ACC112 (cell line): ENCODE data around the gene SULT1C3.
A peak's percentile ranks its signal among the peaks of the same experiment; 100 is the strongest.

Experiments
- H2AFZ ChIP-seq: fragments of 200-600 bp; sonication (generic); one replicate; pipeline ENCODE4 v1.6.0; 2017; ENCODE audit warnings: antibody characterized with exemption, low read length; ENCODE audit not compliant: unreplicated experiment
- H3K27ac ChIP-seq: fragments of 200-600 bp; sonication (generic); 2 replicates; pipeline ENCODE4 v1.5.1; 2014; ENCODE audit warnings: low read depth, mild to moderate bottlenecking, antibody characterized with exemption, low read length, moderate library complexity
- H3K27me3 ChIP-seq: fragments of 200-600 bp; sonication (generic); 2 replicates; pipeline ENCODE4 v1.6.1; 2014; ENCODE audit warnings: mild to moderate bottlenecking, antibody characterized with exemption, low read length, moderate library complexity, mixed read lengths; ENCODE audit not compliant: insufficient read depth
- H3K36me3 ChIP-seq: fragments of 200-600 bp; sonication (generic); 2 replicates; pipeline ENCODE4 v1.6.1; 2016; ENCODE audit warnings: mild to moderate bottlenecking, antibody characterized with exemption, low read length, moderate library complexity, mixed read lengths; ENCODE audit not compliant: insufficient read depth
- H3K4me1 ChIP-seq: fragments of 200-600 bp; sonication (generic); one replicate; pipeline ENCODE4 v1.6.1; 2016; ENCODE audit warnings: low read length, mixed read lengths; ENCODE audit not compliant: insufficient read depth, unreplicated experiment, control insufficient read depth
- H3K4me3 ChIP-seq: fragments of 200-600 bp; sonication (generic); 2 replicates; pipeline ENCODE4 v1.5.1; 2014; ENCODE audit warnings: mild to moderate bottlenecking, low read depth, low read length
- H3K79me2 ChIP-seq: fragments of 200-600 bp; sonication (generic); one replicate; pipeline ENCODE4 v1.6.0; 2016; ENCODE audit warnings: low read length; ENCODE audit not compliant: control insufficient read depth, unreplicated experiment, insufficient read depth

The SULT1C3 gene

DNA sequence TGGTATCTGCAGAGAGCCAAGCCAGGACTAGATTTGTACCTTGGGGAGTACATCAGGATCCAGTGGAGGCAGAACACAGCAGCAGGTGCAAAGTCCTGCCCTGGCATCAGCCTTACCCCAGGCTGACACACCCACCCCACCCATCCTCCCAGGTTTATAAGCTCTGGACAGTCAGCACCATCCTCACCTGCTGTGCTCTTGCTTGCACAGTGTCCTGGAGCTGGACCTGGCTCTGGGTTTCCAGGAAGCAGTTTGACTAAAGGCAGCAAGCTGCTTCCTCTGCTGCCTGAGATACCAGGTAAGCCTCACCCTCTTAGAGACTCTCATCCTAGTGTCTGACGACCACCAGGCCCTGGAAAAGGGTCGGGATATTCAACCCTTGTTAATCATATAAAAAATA lies at the start of gene SULT1C3:
SULT1C3 (plus strand) TSS at position 183 of the 400 bp plus-strand sequence. CDS start 7,227 bp downstream, outside the sequence.
- Histone ChIP-seq H3K4me3 (no peak within 1 kb of the TSS), H3K4me1 (peaks cover 10% of the 10 kb centered on the region), H3K36me3 (no peaks in the 10 kb centered on the region), H3K27me3 (no peaks in the 10 kb centered on the region), H3K27ac (no peak within 1 kb of the TSS), H2AFZ (no peak within 1 kb of the TSS), H3K79me2 (no peaks in the 10 kb centered on the region)

DNA sequence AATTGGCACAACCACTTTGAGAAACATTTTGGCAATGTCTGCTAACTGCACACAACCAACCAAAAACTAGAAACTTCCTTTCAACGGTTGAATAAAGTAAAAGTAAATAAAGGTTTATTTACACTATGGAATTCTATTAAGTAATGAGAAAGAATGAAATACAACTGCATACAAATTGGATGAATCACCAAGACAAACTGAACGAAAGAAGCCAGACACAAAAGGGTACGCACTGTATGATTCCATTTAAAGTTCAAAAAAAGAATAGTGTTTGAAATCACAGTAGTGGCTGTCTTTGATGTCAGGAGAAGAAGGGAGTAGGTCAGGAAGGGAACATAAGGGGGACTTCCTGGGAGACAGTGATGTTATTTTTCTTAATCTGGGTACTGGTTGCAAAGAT lies 46.5 kb upstream of the SULT1C3 start:
- no peak overlapping the region for H2AFZ ChIP-seq
- peaks cover 12% of the 10 kb centered on the region; the same call in 1 of the 2 replicates for H3K27me3 ChIP-seq
- no peaks in the 10 kb centered on the region for H3K79me2 ChIP-seq
- H3K36me3 ChIP-seq = no peaks in the 10 kb centered on the region
- no peak overlapping the region for H3K4me3 ChIP-seq
- no peak overlapping the region for H3K27ac ChIP-seq
- no peaks in the 10 kb centered on the region for H3K4me1 ChIP-seq

DNA sequence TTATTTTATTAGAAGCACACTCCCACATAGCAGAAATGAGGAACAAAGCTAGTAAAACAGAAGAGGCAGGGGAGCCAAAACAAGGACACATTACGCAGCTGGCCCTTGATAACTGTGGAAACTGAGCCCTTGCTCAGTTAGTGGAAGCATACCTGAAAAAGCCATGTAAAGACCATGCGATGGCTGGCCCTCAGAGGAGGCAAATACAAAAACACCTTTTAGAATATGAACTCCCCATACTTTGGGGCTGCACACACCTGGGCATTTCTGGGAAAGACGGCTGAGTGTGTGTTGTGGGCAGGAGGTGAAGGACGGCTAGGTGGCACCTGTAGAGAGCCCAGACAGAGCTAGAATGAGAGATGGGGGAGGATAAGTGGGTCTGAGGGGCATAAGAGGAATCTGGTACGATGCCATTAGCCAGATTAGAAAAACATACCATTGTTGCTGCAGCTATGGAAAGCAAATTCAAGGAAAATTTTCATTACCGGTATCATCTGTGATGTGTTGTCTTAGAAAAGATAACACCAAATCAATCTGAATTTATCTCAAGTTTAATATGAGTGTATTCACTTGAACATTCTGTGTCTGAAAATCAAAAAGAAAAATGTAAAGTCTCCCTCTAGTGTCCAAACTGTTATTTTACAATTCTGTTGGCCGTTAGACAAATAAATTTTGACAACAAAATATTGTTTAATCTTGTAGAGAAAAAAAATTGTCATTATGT lies 45.2 kb upstream of the SULT1C3 start:
- H3K36me3 ChIP-seq = no peaks in the 10 kb centered on the region
- H2AFZ ChIP-seq = no peak overlapping the region
- H3K27ac ChIP-seq = no peak overlapping the region
- peaks cover 12% of the 10 kb centered on the region; the same call in 1 of the 2 replicates for H3K27me3 ChIP-seq
- no peaks in the 10 kb centered on the region for H3K79me2 ChIP-seq
- no peak overlapping the region for H3K4me3 ChIP-seq
- no peaks in the 10 kb centered on the region for H3K4me1 ChIP-seq

DNA sequence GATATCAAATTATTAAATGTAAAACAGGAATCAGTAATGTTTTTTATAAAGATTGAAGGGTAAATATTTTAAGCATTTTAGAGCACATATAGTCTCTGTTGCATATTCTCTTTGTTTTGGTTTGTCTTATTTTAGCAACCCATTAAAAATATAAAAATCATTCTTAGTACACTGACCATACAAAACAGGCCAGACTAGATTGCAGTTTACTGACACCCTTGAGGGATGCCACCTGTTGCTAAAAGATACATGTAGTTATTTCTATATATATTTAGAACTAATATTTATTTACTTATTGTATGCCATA lies 44.7 kb upstream of the SULT1C3 start:
- Histone ChIP-seq H3K4me3 (no peak overlapping the region), H2AFZ (no peak overlapping the region), H3K4me1 (no peaks in the 10 kb centered on the region), H3K27ac (no peak overlapping the region), H3K27me3 (peaks cover 12% of the 10 kb centered on the region; the same call in 1 of the 2 replicates), H3K36me3 (no peaks in the 10 kb centered on the region), H3K79me2 (no peaks in the 10 kb centered on the region)

DNA sequence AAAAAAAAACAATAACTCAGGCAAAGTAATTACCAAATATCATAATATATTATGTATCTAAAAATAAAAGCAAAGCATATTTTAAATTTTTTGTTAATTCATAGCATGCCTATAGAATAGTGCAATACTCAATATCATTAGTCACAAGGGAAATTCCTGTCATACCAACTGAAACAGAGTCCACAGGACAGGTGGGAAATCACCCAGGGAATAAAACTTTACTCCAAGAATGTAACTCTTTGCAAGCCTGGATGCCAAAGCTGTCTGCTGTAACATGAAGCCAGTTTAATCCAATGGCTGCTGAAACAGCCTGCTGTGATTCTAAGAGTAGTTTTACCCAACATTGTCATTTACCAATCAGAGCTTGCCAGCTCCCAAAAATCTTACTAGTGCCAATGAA lies 40.0 kb upstream of the SULT1C3 start:
- no peak overlapping the region for H2AFZ ChIP-seq
- H3K79me2 ChIP-seq = no peaks in the 10 kb centered on the region
- H3K27ac ChIP-seq = no peak overlapping the region
- H3K4me3 ChIP-seq = no peak overlapping the region
- no peaks in the 10 kb centered on the region for H3K4me1 ChIP-seq
- H3K36me3 ChIP-seq = no peaks in the 10 kb centered on the region
- 0 out of 2 replicates have a peak, but pooled peaks cover 3% of the 10 kb centered on the region for H3K27me3 ChIP-seq

DNA sequence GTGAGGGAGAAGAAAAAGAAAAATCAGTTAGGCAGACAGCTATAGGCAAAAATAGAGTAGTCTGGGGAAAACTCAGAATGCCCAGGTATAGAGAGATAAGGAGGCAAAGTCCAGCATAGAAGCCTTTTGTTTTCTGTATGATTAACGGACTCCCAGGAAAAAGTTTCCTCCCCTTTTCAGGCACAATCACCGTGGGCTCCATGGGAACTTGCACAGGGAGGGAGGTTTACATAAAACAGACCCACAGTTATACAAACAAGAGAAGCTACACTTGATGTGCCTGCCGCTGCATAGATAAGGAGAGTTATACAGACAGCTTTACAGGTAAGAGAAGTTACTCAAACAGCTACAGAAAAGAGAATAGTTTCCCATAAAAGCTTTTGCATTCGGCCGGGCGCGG lies 39.2 kb upstream of the SULT1C3 start:
- no peak overlapping the region for H3K4me3 ChIP-seq
- 0 out of 2 replicates have a peak, but pooled peaks cover 3% of the 10 kb centered on the region for H3K27me3 ChIP-seq
- H3K36me3 ChIP-seq = no peaks in the 10 kb centered on the region
- H3K27ac ChIP-seq = no peak overlapping the region
- no peaks in the 10 kb centered on the region for H3K79me2 ChIP-seq
- no peak overlapping the region for H2AFZ ChIP-seq
- H3K4me1 ChIP-seq = no peaks in the 10 kb centered on the region

DNA sequence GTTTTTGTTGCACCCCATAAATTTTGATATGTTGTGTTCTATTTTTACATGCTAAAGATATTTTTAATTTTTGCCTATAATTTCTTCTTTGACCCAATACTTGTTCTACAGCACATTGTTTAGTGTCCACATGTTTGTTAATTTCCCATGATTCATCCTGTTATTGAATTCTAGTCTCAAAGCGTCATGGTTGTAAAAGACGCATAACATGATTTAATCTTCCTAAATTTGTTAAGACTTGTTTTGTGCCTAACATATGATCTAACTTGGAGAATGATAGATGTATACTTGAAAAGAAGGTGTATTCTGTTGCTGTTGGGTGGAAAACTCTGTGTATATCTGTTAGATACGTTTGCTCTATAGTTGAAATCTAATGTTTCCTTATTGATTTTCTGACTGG lies 27.1 kb upstream of the SULT1C3 start:
- Histone ChIP-seq H3K27me3 (peaks cover 9% of the 10 kb centered on the region; the same call in 1 of the 2 replicates), H2AFZ (no peak overlapping the region), H3K36me3 (no peaks in the 10 kb centered on the region), H3K4me1 (peaks cover 12% of the 10 kb centered on the region), H3K27ac (no peak overlapping the region), H3K4me3 (no peak overlapping the region), H3K79me2 (no peaks in the 10 kb centered on the region)

DNA sequence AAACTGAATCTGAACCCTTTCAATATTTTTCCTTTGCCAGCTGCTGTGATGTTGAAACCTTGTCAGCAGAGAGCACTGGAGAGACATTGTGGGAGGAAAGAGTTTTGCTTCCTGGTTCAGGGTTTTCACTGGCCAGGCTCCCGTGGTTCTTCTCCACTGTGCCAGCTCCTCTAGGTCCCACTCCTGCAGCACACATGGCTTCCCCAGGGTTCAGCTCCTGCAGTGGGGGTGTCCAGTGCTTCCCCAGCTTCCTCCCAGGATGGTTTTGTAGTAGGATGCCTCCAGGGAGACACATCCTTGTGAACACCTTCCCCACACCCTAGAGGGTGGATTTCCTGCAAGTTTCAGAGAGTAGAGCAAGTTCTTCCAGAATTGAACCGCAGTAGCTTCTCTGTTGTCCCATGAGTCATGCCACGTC lies 24.0 kb upstream of the SULT1C3 start:
- no peaks in the 10 kb centered on the region for H3K79me2 ChIP-seq
- no peaks in the 10 kb centered on the region for H3K27me3 ChIP-seq
- H3K4me3 ChIP-seq = peak overlapping the region; percentile 18; the same call in 1 of the 2 replicates
- peak overlapping the region; percentile 64 for H2AFZ ChIP-seq
- H3K4me1 ChIP-seq = peaks cover 12% of the 10 kb centered on the region
- no peaks in the 10 kb centered on the region for H3K36me3 ChIP-seq
- no peak overlapping the region for H3K27ac ChIP-seq

DNA sequence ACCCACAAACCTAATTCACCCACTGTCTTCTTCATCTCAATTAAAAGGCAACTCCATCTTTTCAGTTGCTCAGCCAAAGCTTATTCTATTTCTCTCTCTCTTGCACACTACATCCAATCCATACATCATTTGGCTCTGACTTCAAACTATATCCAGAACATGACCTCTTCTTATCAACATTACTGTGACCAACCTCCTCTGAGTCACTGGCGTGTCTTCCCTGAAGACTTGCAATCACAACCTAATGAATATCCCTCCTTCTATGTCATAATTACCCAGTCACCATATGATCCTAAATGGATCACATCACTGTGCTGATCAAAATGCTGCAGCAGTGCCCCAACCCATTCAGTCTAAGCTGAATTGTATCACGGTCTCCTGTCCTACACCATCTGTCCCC lies 22.6 kb upstream of the SULT1C3 start:
- Histone ChIP-seq H3K36me3 (no peaks in the 10 kb centered on the region), H3K27me3 (no peaks in the 10 kb centered on the region), H3K4me1 (peaks cover 12% of the 10 kb centered on the region), H3K4me3 (no peak overlapping the region), H3K79me2 (no peaks in the 10 kb centered on the region), H3K27ac (no peak overlapping the region), H2AFZ (no peak overlapping the region)

DNA sequence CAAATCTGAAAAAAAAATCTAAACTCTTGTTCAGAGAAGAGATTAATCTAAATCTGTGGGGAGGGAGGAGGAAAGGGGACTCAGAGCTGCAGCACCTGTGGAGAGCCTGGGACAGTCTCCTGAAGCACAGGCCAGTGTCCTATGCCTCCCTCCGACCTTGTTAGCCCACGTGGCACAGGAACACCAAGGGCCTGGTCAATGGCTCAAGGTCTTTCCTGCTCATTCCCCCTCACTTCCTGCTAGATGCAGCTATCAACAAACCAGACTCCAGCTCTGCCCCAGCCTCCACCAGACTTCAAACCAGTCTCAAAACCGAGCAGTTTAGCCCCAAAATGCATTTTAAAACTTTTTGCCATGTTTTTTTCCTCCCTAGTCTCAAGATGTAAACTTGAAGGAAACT lies 20.1 kb upstream of the SULT1C3 start:
- Histone ChIP-seq H3K4me3 (no peak overlapping the region), H3K4me1 (peaks cover 12% of the 10 kb centered on the region), H3K27ac (no peak overlapping the region), H2AFZ (no peak overlapping the region), H3K27me3 (no peaks in the 10 kb centered on the region), H3K36me3 (no peaks in the 10 kb centered on the region), H3K79me2 (no peaks in the 10 kb centered on the region)

DNA sequence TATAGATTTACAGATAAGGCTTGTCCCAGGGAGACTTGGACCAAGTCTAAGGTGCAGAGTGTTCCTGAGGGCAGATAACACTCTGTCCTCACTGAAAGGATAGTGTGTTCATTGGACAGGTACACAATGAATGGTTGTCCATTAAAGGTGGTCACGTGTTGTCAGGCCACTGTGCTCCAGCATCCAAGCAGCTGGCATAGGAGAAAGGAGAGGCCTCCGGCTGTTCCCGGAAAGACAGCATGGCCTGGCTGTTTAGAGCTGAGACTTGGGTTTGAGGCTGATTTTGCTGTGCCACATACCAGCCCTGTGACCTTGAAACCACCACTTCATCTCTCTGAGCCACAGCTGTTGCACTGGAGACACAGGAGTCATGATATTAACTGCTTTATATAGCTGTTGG lies 19.6 kb upstream of the SULT1C3 start:
- no peak overlapping the region for H3K4me3 ChIP-seq
- H3K79me2 ChIP-seq = no peaks in the 10 kb centered on the region
- no peak overlapping the region for H3K27ac ChIP-seq
- H2AFZ ChIP-seq = no peak overlapping the region
- H3K4me1 ChIP-seq = peaks cover 12% of the 10 kb centered on the region
- H3K36me3 ChIP-seq = no peaks in the 10 kb centered on the region
- no peaks in the 10 kb centered on the region for H3K27me3 ChIP-seq
